ENCODE measurements around the gene EN2.

The EN2 gene

DNA sequence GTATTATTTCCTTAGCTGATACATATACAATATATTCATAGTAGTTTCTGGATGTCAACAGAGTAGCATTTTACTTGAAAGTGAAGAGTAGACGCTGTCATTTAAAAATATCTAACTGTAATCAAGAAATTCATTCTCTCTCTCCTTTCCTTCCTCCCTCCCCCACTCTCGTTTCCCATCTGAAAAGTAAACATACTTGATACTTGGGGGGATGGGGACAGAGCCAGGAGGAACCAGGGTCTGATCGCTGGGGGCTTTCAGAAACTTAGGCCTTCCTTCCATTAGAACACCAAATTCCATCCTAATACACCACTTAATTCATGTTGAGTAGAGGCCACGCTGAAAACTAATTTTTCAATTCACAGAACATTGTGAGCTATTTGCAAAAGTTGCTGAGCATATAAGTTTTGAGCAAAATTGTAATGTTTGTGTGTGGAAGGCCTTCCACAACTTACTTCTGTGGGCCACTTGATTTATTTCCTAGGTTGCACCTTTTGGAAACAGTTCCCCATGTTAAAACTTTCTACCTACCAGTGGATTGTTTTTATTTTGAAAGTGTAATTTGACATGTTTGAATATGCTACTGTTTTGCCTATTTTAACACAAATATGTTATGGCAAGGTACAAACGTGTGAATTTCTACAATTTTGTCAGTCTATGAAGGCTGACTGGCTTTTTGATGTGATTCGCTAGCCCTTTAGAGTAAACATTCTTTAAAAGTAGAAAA is 53.2 kb downstream of the EN2 start:
- Histone ChIP-seq H3K9ac (ENCODE audit: low read length) (no peak overlapping the region), H3K9me3 (ENCODE audit: insufficient read depth, low read depth, low read length) (no peaks in the 10 kb centered on the region), H3K4me1 (ENCODE audit: control insufficient read depth in 1 of 2, insufficient read depth in 2 of 2, low read length in 2 of 2) (peaks cover 5 to 8% of the 10 kb centered on the region in 2 experiments), H3K23ac (ENCODE audit: low read length) (no peak overlapping the region), H2AK5ac (ENCODE audit: low read length) (no peak overlapping the region), H3K4me3 (ENCODE audit: low read depth, low read length) (no peak overlapping the region), H3K79me1 (ENCODE audit: low read length) (no peaks in the 10 kb centered on the region), H3K4ac (ENCODE audit: low read depth, low read length) (no peak overlapping the region), H4K12ac (ENCODE audit: low read depth, low read length) (no peak overlapping the region), H3K27me3 (ENCODE audit: insufficient read depth, low read length) (peaks cover 41% of the 10 kb centered on the region), H2BK5ac (ENCODE audit: low read depth, low read length, poor library complexity) (no peak overlapping the region), H3K79me2 (ENCODE audit: control insufficient read depth, insufficient read depth, low read length, poor library complexity) (no peaks in the 10 kb centered on the region), H2AFZ (ENCODE audit: insufficient read depth, low read length, poor library complexity) (no peak overlapping the region), H3K27ac (ENCODE audit: low read depth, low read length) (no peak overlapping the region), H3K36me3 (ENCODE audit: control insufficient read depth in 1 of 2, insufficient read depth in 2 of 2, low read length in 2 of 2) (no peaks in the 10 kb centered on the region), H2BK12ac (ENCODE audit: low read length) (no peak overlapping the region), H4K91ac (ENCODE audit: low read depth, low read length) (no peak overlapping the region), H2BK120ac (ENCODE audit: insufficient read depth, low read length, poor library complexity) (no peak overlapping the region), H3K18ac (ENCODE audit: low read length) (no peak overlapping the region), H3K4me2 (ENCODE audit: low read length) (no peak overlapping the region), H3K14ac (ENCODE audit: low read length) (no peak overlapping the region), H4K8ac (ENCODE audit: low read depth, low read length) (no peak overlapping the region)
- no peak for DNase-seq
- WGBS (ENCODE audit: extremely low coverage, insufficient coverage, insufficient read length) = no CpG with 5 or more reads among the region's 6 CpGs

DNA sequence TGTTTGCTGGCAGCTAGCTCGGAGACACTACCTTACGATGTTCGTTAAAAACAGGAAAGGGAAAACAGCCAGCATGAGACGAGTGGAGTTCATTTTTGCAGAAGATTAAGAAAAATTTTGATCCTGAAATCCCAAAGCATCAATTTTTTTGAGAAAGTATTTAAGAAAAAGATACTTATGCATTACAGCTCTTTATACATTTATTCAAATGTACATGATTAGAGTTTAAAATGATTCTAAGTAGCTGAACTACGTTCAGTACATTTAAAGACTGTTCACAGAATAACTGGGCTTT is 53.7 kb downstream of the EN2 start:
- H2AK5ac ChIP-seq (ENCODE audit: low read length) = no peak overlapping the region
- H2BK5ac ChIP-seq (ENCODE audit: low read depth, low read length, poor library complexity) = no peak overlapping the region
- H3K23ac ChIP-seq (ENCODE audit: low read length) = no peak overlapping the region
- no peak overlapping the region for H3K14ac ChIP-seq (ENCODE audit: low read length)
- H3K4me1 ChIP-seq (ENCODE audit: control insufficient read depth in 1 of 2, insufficient read depth in 2 of 2, low read length in 2 of 2) = peaks cover 5 to 8% of the 10 kb centered on the region in 2 experiments
- no peak overlapping the region for H2BK120ac ChIP-seq (ENCODE audit: insufficient read depth, low read length, poor library complexity)
- no peak overlapping the region for H3K9ac ChIP-seq (ENCODE audit: low read length)
- no peak overlapping the region for H4K91ac ChIP-seq (ENCODE audit: low read depth, low read length)
- H3K18ac ChIP-seq (ENCODE audit: low read length) = no peak overlapping the region
- DNase-seq = no peak
- H3K36me3 ChIP-seq (ENCODE audit: control insufficient read depth in 1 of 2, insufficient read depth in 2 of 2, low read length in 2 of 2) = no peaks in the 10 kb centered on the region
- H3K9me3 ChIP-seq (ENCODE audit: insufficient read depth, low read depth, low read length) = peaks cover 2% of the 10 kb centered on the region
- no peaks in the 10 kb centered on the region for H3K79me1 ChIP-seq (ENCODE audit: low read length)
- no peak overlapping the region for H3K4me2 ChIP-seq (ENCODE audit: low read length)
- H3K4me3 ChIP-seq (ENCODE audit: low read depth, low read length) = no peak overlapping the region
- no peak overlapping the region for H2BK12ac ChIP-seq (ENCODE audit: low read length)
- H3K79me2 ChIP-seq (ENCODE audit: control insufficient read depth, insufficient read depth, low read length, poor library complexity) = no peaks in the 10 kb centered on the region
- H4K12ac ChIP-seq (ENCODE audit: low read depth, low read length) = no peak overlapping the region
- H3K27me3 ChIP-seq (ENCODE audit: insufficient read depth, low read length) = peaks cover 39% of the 10 kb centered on the region
- no peak overlapping the region for H4K8ac ChIP-seq (ENCODE audit: low read depth, low read length)
- no peak overlapping the region for H2AFZ ChIP-seq (ENCODE audit: insufficient read depth, low read length, poor library complexity)
- no CpG with 5 or more reads among the region's 5 CpGs for WGBS (ENCODE audit: extremely low coverage, insufficient coverage, insufficient read length)
- H3K4ac ChIP-seq (ENCODE audit: low read depth, low read length) = no peak overlapping the region
- no peak overlapping the region for H3K27ac ChIP-seq (ENCODE audit: low read depth, low read length)

DNA sequence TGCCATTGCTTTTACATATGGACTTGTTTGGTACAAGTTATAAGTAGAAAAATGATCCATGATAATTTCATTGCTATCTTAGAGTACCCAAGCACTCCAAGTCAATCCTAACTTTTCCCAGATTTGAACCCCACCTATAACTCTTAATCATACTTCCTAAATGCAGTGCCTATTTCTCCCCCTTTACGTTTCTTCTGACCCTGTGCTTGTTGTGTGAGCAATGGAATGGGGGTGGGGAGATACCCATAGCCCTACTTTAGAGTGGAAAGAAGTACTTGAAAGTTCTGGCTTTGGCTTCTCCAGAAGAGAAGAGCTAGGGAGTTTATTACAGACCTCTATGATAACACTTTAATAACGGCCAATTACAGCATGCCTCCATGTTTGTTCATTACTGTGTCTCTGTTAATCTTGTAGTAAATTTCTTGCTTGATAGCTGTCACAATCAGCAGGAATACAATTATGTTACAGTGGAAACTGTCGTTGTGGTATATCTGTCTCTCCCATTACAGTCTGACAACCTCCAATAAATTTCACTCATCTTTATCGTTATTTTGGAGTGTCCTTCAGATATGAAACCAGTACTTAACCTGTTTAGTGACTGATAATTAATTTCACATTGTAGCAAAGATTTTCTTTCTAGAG is 54.4 kb downstream of the EN2 start:
- DNase-seq = no peak
- no peak overlapping the region for H2BK12ac ChIP-seq (ENCODE audit: low read length)
- H2BK120ac ChIP-seq (ENCODE audit: insufficient read depth, low read length, poor library complexity) = no peak overlapping the region
- no peak overlapping the region for H3K27ac ChIP-seq (ENCODE audit: low read depth, low read length)
- H4K12ac ChIP-seq (ENCODE audit: low read depth, low read length) = no peak overlapping the region
- no peak overlapping the region for H3K23ac ChIP-seq (ENCODE audit: low read length)
- H3K18ac ChIP-seq (ENCODE audit: low read length) = no peak overlapping the region
- no peak overlapping the region for H4K8ac ChIP-seq (ENCODE audit: low read depth, low read length)
- H3K9ac ChIP-seq (ENCODE audit: low read length) = no peak overlapping the region
- H3K4me1 ChIP-seq (ENCODE audit: control insufficient read depth in 1 of 2, insufficient read depth in 2 of 2, low read length in 2 of 2) = peaks cover 5 to 8% of the 10 kb centered on the region in 2 experiments
- H3K14ac ChIP-seq (ENCODE audit: low read length) = no peak overlapping the region
- no peak overlapping the region for H4K91ac ChIP-seq (ENCODE audit: low read depth, low read length)
- no peak overlapping the region for H3K4me3 ChIP-seq (ENCODE audit: low read depth, low read length)
- peaks cover 37% of the 10 kb centered on the region for H3K27me3 ChIP-seq (ENCODE audit: insufficient read depth, low read length)
- H3K4ac ChIP-seq (ENCODE audit: low read depth, low read length) = no peak overlapping the region
- H2BK5ac ChIP-seq (ENCODE audit: low read depth, low read length, poor library complexity) = no peak overlapping the region
- no peaks in the 10 kb centered on the region for H3K79me2 ChIP-seq (ENCODE audit: control insufficient read depth, insufficient read depth, low read length, poor library complexity)
- H3K9me3 ChIP-seq (ENCODE audit: insufficient read depth, low read depth, low read length) = peaks cover 3% of the 10 kb centered on the region
- no peak overlapping the region for H2AFZ ChIP-seq (ENCODE audit: insufficient read depth, low read length, poor library complexity)
- H3K36me3 ChIP-seq (ENCODE audit: control insufficient read depth in 1 of 2, insufficient read depth in 2 of 2, low read length in 2 of 2) = no peaks in the 10 kb centered on the region
- no peak overlapping the region for H2AK5ac ChIP-seq (ENCODE audit: low read length)
- no CpG with 5 or more reads among the region's 4 CpGs for WGBS (ENCODE audit: extremely low coverage, insufficient coverage, insufficient read length)
- H3K79me1 ChIP-seq (ENCODE audit: low read length) = no peaks in the 10 kb centered on the region
- H3K4me2 ChIP-seq (ENCODE audit: low read length) = no peak overlapping the region

DNA sequence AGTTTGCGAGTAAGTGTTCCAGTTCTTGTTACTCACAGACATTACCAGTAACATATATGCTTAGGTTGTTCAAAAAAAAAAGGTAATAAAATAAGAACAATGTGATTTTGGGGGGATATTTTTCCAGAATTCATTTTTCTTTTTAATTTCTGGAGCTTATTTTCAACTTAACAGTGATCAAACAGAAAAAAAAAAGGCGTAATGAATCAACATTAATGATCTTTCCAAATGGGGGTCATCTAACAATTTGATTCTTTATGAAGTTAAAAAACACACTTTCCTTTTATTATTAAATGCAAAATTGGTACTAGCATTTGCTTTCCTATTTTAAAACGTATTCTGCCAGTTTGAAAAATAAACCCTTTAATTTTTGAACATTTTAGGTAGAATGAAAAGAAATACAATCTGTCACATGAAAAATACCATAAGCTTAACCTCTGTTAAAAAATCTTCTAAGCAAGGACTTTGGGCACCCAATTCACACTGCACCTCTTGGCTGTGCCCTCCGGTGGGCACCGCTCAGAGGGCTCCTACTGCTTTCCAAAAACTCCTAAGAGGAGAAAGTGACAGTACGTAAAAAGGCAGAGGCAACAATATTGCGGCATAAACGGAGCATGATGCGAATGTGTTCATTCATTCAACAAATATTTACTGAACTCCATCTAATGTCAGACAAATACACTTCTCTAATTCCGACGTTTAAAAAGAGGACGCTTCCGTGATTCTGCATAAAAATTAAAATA is 55.8 kb downstream of the EN2 start:
- H3K18ac ChIP-seq (ENCODE audit: low read length) = no peak overlapping the region
- no peak overlapping the region for H2BK5ac ChIP-seq (ENCODE audit: low read depth, low read length, poor library complexity)
- H3K4me3 ChIP-seq (ENCODE audit: low read depth, low read length) = no peak overlapping the region
- H3K14ac ChIP-seq (ENCODE audit: low read length) = no peak overlapping the region
- H3K9ac ChIP-seq (ENCODE audit: low read length) = no peak overlapping the region
- no peak overlapping the region for H4K12ac ChIP-seq (ENCODE audit: low read depth, low read length)
- no peak for DNase-seq
- no peaks in the 10 kb centered on the region for H3K36me3 ChIP-seq (ENCODE audit: control insufficient read depth in 1 of 2, insufficient read depth in 2 of 2, low read length in 2 of 2)
- H2BK120ac ChIP-seq (ENCODE audit: insufficient read depth, low read length, poor library complexity) = no peak overlapping the region
- no peak overlapping the region for H3K4me2 ChIP-seq (ENCODE audit: low read length)
- peaks cover 5 to 8% of the 10 kb centered on the region in 2 experiments for H3K4me1 ChIP-seq (ENCODE audit: control insufficient read depth in 1 of 2, insufficient read depth in 2 of 2, low read length in 2 of 2)
- H3K79me2 ChIP-seq (ENCODE audit: control insufficient read depth, insufficient read depth, low read length, poor library complexity) = no peaks in the 10 kb centered on the region
- no peak overlapping the region for H3K4ac ChIP-seq (ENCODE audit: low read depth, low read length)
- H3K23ac ChIP-seq (ENCODE audit: low read length) = no peak overlapping the region
- peaks cover 30% of the 10 kb centered on the region for H3K27me3 ChIP-seq (ENCODE audit: insufficient read depth, low read length)
- no peak overlapping the region for H4K8ac ChIP-seq (ENCODE audit: low read depth, low read length)
- H3K27ac ChIP-seq (ENCODE audit: low read depth, low read length) = no peak overlapping the region
- H2BK12ac ChIP-seq (ENCODE audit: low read length) = no peak overlapping the region
- H2AFZ ChIP-seq (ENCODE audit: insufficient read depth, low read length, poor library complexity) = no peak overlapping the region
- WGBS (ENCODE audit: extremely low coverage, insufficient coverage, insufficient read length) = no CpG with 5 or more reads among the region's 13 CpGs
- H3K9me3 ChIP-seq (ENCODE audit: insufficient read depth, low read depth, low read length) = peaks cover 4% of the 10 kb centered on the region
- no peaks in the 10 kb centered on the region for H3K79me1 ChIP-seq (ENCODE audit: low read length)
- H4K91ac ChIP-seq (ENCODE audit: low read depth, low read length) = no peak overlapping the region
- H2AK5ac ChIP-seq (ENCODE audit: low read length) = no peak overlapping the region

Data from trophoblast cell (in vitro differentiated cells and primary cell).